HepG2 (cell line): ENCODE measurements around the gene TBC1D19. TPM values are rescaled to one million over a fixed set of nuclear protein-coding genes. Genes with fewer than 3 reads are reported as not detected.

Experiments
- ATAC-seq: fragments of 200-7000 bp; cut with Tn5 transposase; 3 replicates; pipeline ENCODE4 v1.9.1; 2020; ENCODE audit warnings: mild to moderate bottlenecking, moderate library complexity
- BruUV-seq: library from RNA; stranded (reverse); fragments of 400-500 nt; replicated peaks from 2 replicates; lab custom pipeline; 2021; lab: Mats Ljungman, UMichigan
- CTCF ChIA-PET: fragments of 300-600 bp; formaldehyde crosslinking; extraction: SDS; loops from one replicate; lab custom pipeline; 2021; ENCODE audit warnings: low total read pairs, inconsistent platforms, low intra/inter-chr PET ratio; lab: Yijun Ruan, JAX
- POLR2A ChIA-PET: fragments of 350-600 bp; sonication (Branson Sonifier 250); formaldehyde crosslinking; loops from one replicate; lab custom pipeline; 2020; ENCODE audit warnings: antibody characterized with exemption, inconsistent platforms; lab: Yijun Ruan, JAX
- DNase-seq: peaks from one replicate; pipeline ENCODE4 v3.0.0-alpha.2; 2015; ENCODE audit warnings: low spot score
- FAIRE-seq: peaks from 3 replicates; lab custom pipeline; 2011; peaks lifted over from hg19 to GRCh38; lab: Jason Lieb, UNC
- H2AFZ ChIP-seq: one replicate; pipeline ENCODE4 v1.6.1; 2011; ENCODE audit warnings: low read length, inconsistent platforms
- H3K27ac ChIP-seq: fragments of 300-600 bp; 3 replicates; pipeline ENCODE4 v1.8.0; 2011; ENCODE audit warnings: mixed run types, mild to moderate bottlenecking, mixed read lengths, low read length, inconsistent platforms; ENCODE audit not compliant: insufficient read depth; ENCODE audit errors: extremely low read length
- H3K27me3 ChIP-seq, 2 experiments: fragments of 200-600 bp in 1 of 2; 2 replicates in 1 of 2; 3 replicates in 1 of 2; pipeline versions ENCODE4 v1.6.0 to v1.8.0; 2011; ENCODE audit warnings: low read length in 2 of 2, mild to moderate bottlenecking in 2 of 2, moderate library complexity in 2 of 2, inconsistent platforms in 1 of 2; ENCODE audit not compliant: insufficient read depth in 2 of 2, control insufficient read depth in 1 of 2
- H3K36me3 ChIP-seq, 2 experiments: fragments of 200-600 bp in 1 of 2; replicated peaks in 1 of 2; 2 replicates in 1 of 2; 3 replicates in 1 of 2; pipeline versions ENCODE4 v1.5.1 to v1.8.0; 2011; ENCODE audit warnings: low read length in 2 of 2, inconsistent platforms in 1 of 2; ENCODE audit not compliant: insufficient read depth in 2 of 2, control insufficient read depth in 1 of 2
- H3K4me1 ChIP-seq: 2 replicates; pipeline ENCODE4 v1.5.1; 2012; ENCODE audit warnings: low read length, inconsistent platforms; ENCODE audit not compliant: insufficient read depth
- H3K4me2 ChIP-seq: 2 replicates; pipeline ENCODE4 v1.6.0; 2011; ENCODE audit warnings: low read depth, low read length, inconsistent platforms
- H3K4me3 ChIP-seq, 3 experiments: fragments of 200-600 bp in 1 of 3; sonication (generic), shearing (Covaris generic) in 1 of 3; replicated peaks in 1 of 3; 2 replicates each; pipeline ENCODE4 v1.5.1; 2011 to 2016; ENCODE audit warnings: low read length in 3 of 3, inconsistent platforms in 2 of 3, low read depth in 2 of 3, mild to moderate bottlenecking in 2 of 3, control low read depth in 1 of 3, mixed read lengths in 1 of 3; ENCODE audit not compliant: insufficient read depth in 1 of 3
- H3K79me2 ChIP-seq: one replicate; pipeline ENCODE4 v1.6.1; 2011; ENCODE audit warnings: low read length, inconsistent platforms; ENCODE audit not compliant: insufficient read depth
- H3K9ac ChIP-seq: 2 replicates; pipeline ENCODE4 v1.6.0; 2011; ENCODE audit warnings: mild to moderate bottlenecking, low read depth, low read length, inconsistent platforms; ENCODE audit not compliant: insufficient read depth
- H3K9me3 ChIP-seq: 2 replicates; pipeline ENCODE4 v1.5.1; 2012; ENCODE audit warnings: mild to moderate bottlenecking, low read length
- H4K20me1 ChIP-seq: 2 replicates; pipeline ENCODE4 v1.6.0; 2011; ENCODE audit warnings: inconsistent platforms, mild to moderate bottlenecking, low read length, moderate library complexity; ENCODE audit not compliant: insufficient read depth
- BCLAF1 ChIP-seq: fragments of 450-650 bp; IDR thresholded peaks from 2 replicates; pipeline ENCODE4 v1.6.1; 2017; ENCODE audit warnings: mild to moderate bottlenecking
- BHLHE40 ChIP-seq: IDR thresholded peaks from 2 replicates; pipeline ENCODE4 v1.6.1; 2011; ENCODE audit warnings: low read length, improper control_type of control experiment
- HMGXB3 ChIP-seq: sonication (generic); formaldehyde crosslinking; IDR thresholded peaks from 2 replicates; pipeline ENCODE4 v1.4.0; 2020; ENCODE audit warnings: missing genetic modification reagents, borderline replicate concordance
- KAT7 ChIP-seq: IDR thresholded peaks from 2 replicates; pipeline ENCODE4 v1.6.1; 2018; ENCODE audit warnings: borderline replicate concordance, missing compliant biosample characterization
- REPIN1 ChIP-seq: sonication (generic); formaldehyde crosslinking; IDR thresholded peaks from 2 replicates; pipeline ENCODE4 v1.8.0; 2022; ENCODE audit warnings: missing genetic modification reagents, low read depth, mild to moderate bottlenecking, borderline replicate concordance
- ZNF34 ChIP-seq: sonication (generic); formaldehyde crosslinking; IDR thresholded peaks from 2 replicates; pipeline ENCODE4 v1.4.0; 2020; ENCODE audit warnings: mild to moderate bottlenecking, missing genetic modification reagents, borderline replicate concordance
- ZNF446 ChIP-seq: sonication (generic); formaldehyde crosslinking; IDR thresholded peaks from 2 replicates; pipeline ENCODE4 v1.5.0; 2020; ENCODE audit warnings: mild to moderate bottlenecking, missing genetic modification reagents
- ZNF83 ChIP-seq: sonication (generic); formaldehyde crosslinking; IDR thresholded peaks from 2 replicates; pipeline ENCODE4 v1.4.0; 2020; ENCODE audit warnings: missing genetic modification reagents, mild to moderate bottlenecking, borderline replicate concordance
- WGBS: methylation state at CpG from one replicate; pipeline ENCODE4 v1.1.6; 2017; ENCODE audit warnings: low lambda C conversion rate; 5-methylcytosine and 5-hydroxymethylcytosine counted together
- in situ Hi-C: cut with HindIII; loops from 2 replicates; pipeline ENCODE4 v1.10.0; 2017; ENCODE audit warnings: low pct_unique_long_range_greater_than_20kb; ENCODE audit not compliant: extremely low pct_ligation_motif_present
- intact Hi-C: fragments of 100-400 bp; cut with micrococcal nuclease; formaldehyde crosslinking; loops from one replicate; pipeline ENCODE4 v1.10.0; 2022; ENCODE audit not compliant: unreplicated experiment
- polyA plus RNA-seq, 8 experiments: library from polyadenylated mRNA; depleted of rRNA in 3 of 8; stranded (reverse) in 7 of 8; unstranded in 1 of 8; fragments of >200 nt; fragmentation: Illumina TruSeq in 4 of 8; extraction: Trizol in 4 of 8; gene quantifications; 2 replicates each; pipeline versions ENCODE4 v1.2.1 to v1.2.3, GENCODE V29; 2011 to 2016; ENCODE audit warnings: low read depth in 4 of 8, missing spikeins in 1 of 8, mixed read lengths in 1 of 8; ENCODE audit not compliant: insufficient read depth in 1 of 8
- total RNA-seq, 5 experiments: library from RNA; depleted of rRNA; stranded (reverse); fragments of >200 nt; fragmentation: Illumina TruSeq; extraction: Trizol; gene quantifications; 2 replicates each; pipeline ENCODE4 v1.2.3, GENCODE V29; 2016; ENCODE audit warnings: low read depth in 1 of 5

TBC1D19 gene
- total and polyA plus RNA-seq, 2 of the 13 experiments (the other 11 are each of a cell fraction or from before 2014, with no cell fraction given): 1.6 to 3.5 TPM

GRCh38 chr4:26634237-26634636, 50.4 kb downstream of the TBC1D19 start:
- Histone ChIP-seq H3K27ac (no peak overlapping the region), H4K20me1 (no peaks in the 10 kb centered on the region)
- in situ Hi-C loops: no loop called here
- CTCF ChIA-PET: no interaction called here
- TF ChIP-seq KAT7 (CRISPR knock-in tag) (no peak), ZNF446 (no peak), REPIN1 (CRISPR knock-in tag) (no peak), BCLAF1 (no peak), ZNF34 (CRISPR knock-in tag) (no peak), BHLHE40 (no peak), HMGXB3 (CRISPR knock-in tag) (no peak), ZNF83 (CRISPR knock-in tag) (no peak)
- TF ChIP-seq, all 625 proteins: peak for 0
- Histone ChIP-seq H3K9me3 (no peaks in the 10 kb centered on the region), H3K4me3 (no peak overlapping the region), H3K9ac (no peak overlapping the region), H3K4me2 (no peak overlapping the region), H3K36me3 (no peaks in the 10 kb centered on the region), H3K79me2 (no peaks in the 10 kb centered on the region), H3K27me3 (no peaks in the 10 kb centered on the region; a peak in 1 of 5 replicates), H3K4me1 (no peaks in the 10 kb centered on the region), H2AFZ (no peak overlapping the region)
- POLR2A ChIA-PET: no interaction called here
- WGBS: 100% methylated on average over 2 of the region's 2 CpGs
- intact Hi-C loops: no loop called here
- no peak for ATAC-seq
- BruUV-seq: no TSS peak
- FAIRE-seq: no peak
- DNase-seq: no peak
